NCI-H2171 (cell line): ENCODE results near the gene SNX25.

Source experiments
- DNase-seq: peaks from one replicate; lab custom pipeline; 2025; lab: John Stamatoyannopoulos, UW

Gene SNX25

GRCh38 chr4:185380320-185380719 is 170.9 kb downstream of the SNX25 start:
- no peak for DNase-seq

DNA sequence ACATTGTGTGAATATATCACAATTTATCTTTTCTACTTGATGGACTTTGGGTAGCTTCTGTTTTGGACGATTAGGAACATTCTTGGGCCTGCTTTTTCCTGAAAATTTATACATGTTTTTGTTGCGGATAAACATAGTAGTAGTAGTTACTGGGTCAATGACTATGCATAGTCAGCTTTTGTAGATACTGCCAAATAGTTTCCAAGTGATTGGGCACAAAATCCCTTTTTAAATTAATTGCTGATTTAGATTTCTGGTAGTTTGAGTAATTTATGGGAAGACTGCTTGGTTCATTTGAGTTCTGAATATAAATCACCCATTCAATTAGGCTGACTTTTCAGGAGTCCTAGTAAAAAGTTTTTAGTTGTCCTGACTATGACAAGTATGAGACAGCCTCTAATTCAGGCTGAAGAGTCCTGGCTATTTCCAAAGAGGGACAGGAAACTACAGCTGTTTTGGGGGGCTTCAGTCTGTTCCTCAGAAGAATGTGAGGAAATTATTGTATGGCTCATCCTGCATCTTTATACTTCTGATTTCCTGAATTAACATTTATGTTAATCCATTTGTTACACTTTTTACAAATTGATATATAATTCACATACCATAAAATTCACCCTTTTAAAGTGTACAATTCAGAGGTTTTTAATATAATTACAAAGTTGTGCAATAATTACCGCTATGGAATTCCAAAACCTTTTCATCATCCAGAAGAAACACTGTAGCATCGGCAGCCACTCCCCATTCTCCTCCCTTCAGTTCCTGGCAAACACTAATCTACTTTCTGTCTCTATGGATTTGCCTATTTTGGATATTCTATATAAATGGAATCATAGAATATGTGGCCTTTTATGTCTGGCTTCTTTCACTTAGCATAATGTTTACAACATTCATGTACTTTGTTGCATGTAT is 172.1 kb downstream of the SNX25 start:
- no peak for DNase-seq

- DNase-seq: no peak
Observed at GRCh38 chr4:185382754-185383153, 173.4 kb downstream of the SNX25 start.

DNA sequence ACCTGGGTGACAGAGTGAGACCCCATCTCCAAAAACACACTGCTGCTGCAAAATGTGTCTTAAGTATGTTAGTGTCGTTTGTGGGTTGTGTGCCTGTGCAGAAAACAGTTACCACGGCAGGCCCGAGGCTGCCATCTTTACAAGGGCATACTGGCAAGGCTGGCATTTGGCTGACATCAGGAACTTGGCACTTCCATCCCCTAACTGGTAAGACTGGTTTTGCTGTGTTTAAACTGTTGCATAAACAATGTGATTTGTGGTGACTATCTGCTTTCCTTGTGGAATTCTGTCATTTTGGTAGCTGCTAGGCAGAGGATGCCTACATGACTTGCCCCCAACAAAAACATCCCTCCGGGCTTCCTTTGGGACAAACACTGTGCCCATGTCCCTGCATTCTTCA is 174.1 kb downstream of the SNX25 start:
- DNase-seq: no peak

DNA sequence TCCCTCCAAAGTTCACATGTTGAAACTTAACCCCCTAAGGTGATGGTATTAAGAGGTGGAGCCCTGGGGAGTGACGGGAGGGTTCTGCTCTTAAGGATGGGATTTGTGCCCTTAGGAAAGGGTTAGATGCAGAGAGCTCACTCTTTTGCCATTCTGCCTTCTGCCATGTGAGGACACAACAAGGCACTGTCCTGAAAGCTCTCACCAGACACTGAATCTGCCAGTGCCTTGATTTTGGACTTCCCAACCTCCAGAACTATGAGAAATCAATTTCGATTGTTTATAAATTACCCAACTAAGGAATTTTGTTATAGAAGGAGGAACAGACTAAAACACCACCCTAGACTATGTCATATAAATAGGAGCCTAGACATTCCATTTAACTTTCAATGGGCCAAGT is 174.7 kb downstream of the SNX25 start:
- DNase-seq: no peak

GRCh38 chr4:185384930-185385331 is 175.5 kb downstream of the SNX25 start:
- DNase-seq: no peak

DNA sequence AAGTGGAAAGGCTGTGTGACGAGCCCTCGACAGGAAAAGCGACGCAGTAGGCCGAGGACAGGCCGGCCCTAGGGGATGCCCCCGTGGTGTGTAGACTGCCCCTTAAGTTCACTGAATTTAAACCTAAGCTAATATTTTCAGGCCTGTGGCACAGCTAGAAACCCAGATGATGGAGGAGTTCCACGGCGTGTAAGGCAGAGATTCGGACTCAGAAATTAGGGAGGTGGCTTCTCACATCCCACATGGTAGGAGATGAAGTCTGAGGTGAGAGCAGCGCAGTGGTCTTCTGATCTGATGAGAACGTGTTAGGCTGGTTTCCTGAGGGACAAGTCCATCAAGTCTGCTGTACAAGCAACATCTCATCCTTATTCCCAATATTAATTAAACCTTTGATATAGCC is 178.6 kb downstream of the SNX25 start:
- no peak for DNase-seq

DNA sequence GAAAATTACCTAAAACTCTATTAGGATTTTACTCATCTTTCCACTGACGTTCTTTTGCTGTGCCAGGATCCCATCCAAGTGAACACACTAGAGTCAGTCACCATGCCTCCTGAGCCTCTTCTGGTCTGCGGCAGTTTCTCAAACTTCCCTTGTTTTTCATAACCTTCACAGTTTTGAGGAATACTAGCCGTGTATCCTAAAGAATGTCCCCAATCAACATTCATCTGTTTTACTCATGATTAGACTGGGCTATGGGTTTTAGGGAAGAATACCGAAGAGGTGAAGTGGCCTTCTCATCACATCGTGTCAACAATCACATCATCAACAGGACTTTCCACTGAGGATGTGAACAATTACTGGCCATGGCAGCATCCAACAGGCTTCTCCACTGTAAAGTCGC is 181.5 kb downstream of the SNX25 start:
- no peak for DNase-seq

GRCh38 chr4:185392156-185392555 is 182.8 kb downstream of the SNX25 start:
- no peak for DNase-seq

GRCh38 chr4:185394568-185395237 is 185.3 kb downstream of the SNX25 start:
- no peak for DNase-seq

- DNase-seq: no peak
Observed at GRCh38 chr4:185395238-185395955, 186.0 kb downstream of the SNX25 start, which contains the start of gene LRP2BP. Gene LRP2BP (minus strand): TSS chr4:185395924. CDS start chr4:185378186, 17,738 bp downstream.

DNA sequence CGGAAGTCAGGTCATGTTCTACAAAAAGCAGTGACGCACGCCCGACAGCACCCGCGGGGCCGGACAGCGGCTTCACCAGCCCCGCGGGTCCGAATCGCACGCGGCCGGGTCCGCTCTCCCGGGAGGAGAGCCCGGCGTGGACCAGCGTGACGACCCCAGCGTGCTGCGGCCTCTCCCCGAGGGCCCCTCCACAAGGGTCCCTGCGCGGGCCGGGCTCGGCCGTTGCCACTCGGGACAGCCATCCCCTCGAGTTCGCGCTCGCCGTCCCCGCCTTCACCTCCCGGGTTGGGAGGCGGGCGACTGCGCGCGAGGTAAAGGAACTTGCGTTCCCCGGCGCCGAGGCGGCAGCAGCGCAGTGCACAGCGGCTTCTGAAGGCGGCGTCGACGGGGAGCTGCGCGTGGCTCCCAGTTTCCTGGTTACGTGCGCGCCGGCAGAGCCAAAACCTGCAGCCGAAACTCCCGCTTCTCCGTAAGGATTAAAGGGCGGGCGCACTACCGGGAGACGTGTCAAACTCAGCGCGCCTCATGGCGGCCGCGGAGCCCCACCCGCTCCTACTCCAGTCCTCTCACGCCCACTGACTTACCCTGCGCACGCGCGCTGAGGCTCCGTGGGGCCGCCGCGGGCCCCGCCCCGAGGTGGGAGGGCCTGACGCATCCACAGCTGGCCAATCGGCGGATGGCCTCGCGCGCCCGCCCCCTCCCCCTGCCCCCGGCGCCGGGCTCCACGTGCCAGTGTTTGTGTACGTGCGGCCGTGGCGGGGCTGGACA is 186.7 kb downstream of the SNX25 start:
- DNase-seq: peak; percentile 83

DNA sequence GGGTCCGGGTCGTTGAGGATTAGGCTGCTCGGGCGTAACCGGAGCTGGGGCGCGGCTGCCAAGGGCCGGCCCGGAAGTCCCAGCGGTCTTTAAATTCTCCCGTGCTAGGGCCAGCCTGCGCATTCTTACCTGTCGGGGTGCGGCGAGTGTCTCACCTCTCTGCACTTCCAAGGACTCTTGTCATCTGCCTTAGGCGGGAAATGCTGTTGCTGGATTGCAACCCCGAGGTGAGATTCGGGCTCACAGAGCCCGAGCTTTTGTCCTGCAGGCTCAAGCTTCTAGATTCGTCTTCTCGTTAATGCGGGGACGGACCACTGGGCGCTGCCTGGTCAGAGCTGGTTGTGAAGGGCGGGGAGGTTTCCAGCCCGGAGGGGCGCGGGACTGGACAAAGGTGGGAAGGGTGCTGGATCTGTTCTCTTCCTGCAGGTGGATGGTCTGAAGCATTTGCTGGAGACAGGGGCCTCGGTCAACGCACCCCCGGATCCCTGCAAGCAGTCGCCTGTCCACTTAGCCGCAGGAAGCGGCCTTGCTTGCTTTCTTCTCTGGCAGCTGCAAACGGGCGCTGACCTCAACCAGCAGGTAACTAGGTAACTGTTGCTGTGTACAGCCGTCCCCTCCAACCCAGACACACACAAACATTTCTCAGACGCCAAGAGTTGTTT is 187.5 kb downstream of the SNX25 start, which contains the start of gene ANKRD37:
Gene ANKRD37, plus strand, starts transcription at position 118 of the 662 bp plus-strand sequence. Its CDS starts 83 bp downstream, at position 201.
- DNase-seq: no peak

- DNase-seq: no peak
Observed at GRCh38 chr4:185398618-185399017, 189.2 kb downstream of the SNX25 start.

GRCh38 chr4:185399466-185399865 is 190.1 kb downstream of the SNX25 start:
- DNase-seq: no peak

DNA sequence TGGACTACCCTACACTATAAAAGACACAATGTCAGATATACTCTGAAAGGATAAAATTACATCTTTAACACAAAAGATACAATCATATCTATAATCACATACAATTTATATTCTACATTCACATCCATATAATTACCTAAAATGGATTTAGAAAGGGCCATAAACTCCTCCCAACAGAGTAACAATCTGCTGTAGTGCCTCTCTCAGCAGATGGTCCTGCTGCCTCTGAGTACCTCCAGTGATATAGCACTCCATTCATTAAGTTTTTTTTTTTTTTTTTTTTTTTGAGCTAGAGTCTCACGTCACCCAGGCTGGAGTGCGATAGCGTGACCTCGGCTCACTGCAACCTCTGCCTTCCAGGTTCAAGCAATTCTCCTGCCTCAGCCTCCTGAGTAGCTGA is 194.6 kb downstream of the SNX25 start:
- DNase-seq: peak; percentile 69

DNA sequence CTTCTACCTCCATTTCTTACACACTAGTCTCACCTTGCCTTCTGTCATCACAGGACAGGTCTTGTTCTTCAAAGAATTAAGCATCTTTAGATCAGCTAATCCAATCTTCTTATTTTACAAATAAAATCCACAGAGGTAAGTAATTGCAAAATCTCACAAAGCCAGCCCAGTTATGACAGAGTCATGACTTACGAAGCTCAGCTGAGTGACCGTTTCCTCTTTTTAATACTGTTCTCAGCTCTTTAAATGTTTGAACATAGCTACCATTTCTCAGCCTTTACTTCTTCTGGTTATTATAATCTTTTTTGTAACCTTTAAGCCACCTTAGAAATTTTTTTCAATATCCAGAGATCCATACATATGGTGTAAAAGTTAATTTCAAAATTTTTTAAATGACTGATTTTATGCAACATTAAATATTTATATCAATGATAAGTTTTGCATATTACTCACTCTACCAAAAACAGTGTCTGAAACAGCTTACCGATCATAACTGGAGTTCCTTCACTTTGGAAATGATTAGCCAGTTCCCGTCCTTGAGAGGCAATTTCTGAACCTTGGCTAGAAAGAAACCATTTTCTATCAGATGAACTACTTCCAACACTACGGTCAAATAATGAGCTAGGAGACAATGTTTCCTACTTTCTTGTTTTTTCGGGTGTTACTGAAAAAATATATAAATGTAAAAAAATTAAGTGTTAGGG is 196.1 kb downstream of the SNX25 start:
- no peak for DNase-seq

DNA sequence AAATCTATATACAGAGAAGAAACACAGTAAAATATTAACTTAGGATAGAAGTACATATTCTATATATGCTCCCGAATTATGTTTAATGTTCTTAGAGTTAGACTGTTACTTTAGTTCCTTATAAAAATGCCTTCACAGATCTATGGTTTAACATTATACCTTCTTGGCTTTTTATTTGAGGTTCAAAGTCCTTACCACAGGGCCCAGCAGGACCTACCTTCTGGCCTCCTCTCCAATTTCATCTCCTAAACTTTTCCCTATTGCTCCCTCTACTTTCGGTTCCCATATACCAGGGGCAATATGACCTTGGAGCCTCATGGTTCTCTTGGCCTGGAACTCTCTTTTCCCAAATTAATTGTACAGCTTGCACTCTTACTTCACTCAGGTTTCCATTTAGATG is 199.0 kb downstream of the SNX25 start:
- no peak for DNase-seq

DNA sequence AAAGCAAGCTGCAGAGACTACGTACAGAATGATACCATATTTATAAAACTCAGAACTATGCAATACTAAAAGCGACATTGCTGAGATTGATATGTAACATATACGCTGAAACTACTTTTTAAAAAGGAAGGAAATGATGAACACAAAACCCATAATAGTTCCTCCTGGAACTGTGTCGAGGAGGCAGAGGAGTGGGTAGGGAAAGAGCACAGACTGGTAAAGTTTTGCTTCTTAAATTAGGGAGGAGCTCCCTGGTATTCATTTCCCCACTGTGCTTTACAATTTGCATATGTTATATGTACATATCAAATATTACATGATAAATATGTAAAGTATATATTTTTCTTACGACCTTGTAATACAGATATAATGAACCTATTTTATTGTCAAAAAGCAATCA is 202.5 kb downstream of the SNX25 start:
- DNase-seq: no peak

GRCh38 chr4:185412412-185412811 is 203.0 kb downstream of the SNX25 start:
- DNase-seq: no peak
